Neutrophil (primary cell): ENCODE measurements around the gene NFATC4.

Source experiments
- H3K27ac ChIP-seq: fragments of 200-600 bp; sonication (generic); 2 replicates; pipeline ENCODE4 v1.5.1; 2016; ENCODE audit warnings: mild to moderate bottlenecking, moderate library complexity
- H3K27me3 ChIP-seq: fragments of 200-600 bp; sonication (generic); 2 replicates; pipeline ENCODE4 v1.6.0; 2016; ENCODE audit warnings: mild to moderate bottlenecking
- H3K36me3 ChIP-seq: fragments of 200-600 bp; sonication (generic); 2 replicates; pipeline ENCODE4 v1.5.1; 2017
- H3K4me1 ChIP-seq, 2 experiments: fragments of 200-600 bp in 1 of 2; sonication (generic) in 1 of 2; 1 replicate in 1 of 2; 2 replicates in 1 of 2; pipeline versions ENCODE4 v1.5.1 to v1.6.1; 2013 to 2016; ENCODE audit warnings: low read depth in 1 of 2, low read length in 1 of 2, mild to moderate bottlenecking in 1 of 2, moderate library complexity in 1 of 2; ENCODE audit not compliant: control insufficient read depth in 1 of 2, insufficient read depth in 1 of 2
- H3K4me3 ChIP-seq, 2 experiments: fragments of 200-600 bp in 1 of 2; sonication (generic) in 1 of 2; 1 replicate in 1 of 2; 2 replicates in 1 of 2; pipeline ENCODE4 v1.5.1; 2013 to 2016; ENCODE audit warnings: low read depth in 1 of 2, low read length in 1 of 2, mild to moderate bottlenecking in 1 of 2, moderate library complexity in 1 of 2
- H3K9me3 ChIP-seq: fragments of 200-600 bp; sonication (generic); 2 replicates; pipeline ENCODE4 v1.5.1; 2016
- CTCF ChIP-seq: fragments of 200-600 bp; sonication (generic); IDR thresholded peaks from 2 replicates; pipeline ENCODE4 v1.5.1; 2016; ENCODE audit warnings: antibody characterized with exemption

Gene NFATC4

GRCh38 chr14:24365600-24366412 lies 2.2 kb upstream of the NFATC4 start:
- Histone ChIP-seq H3K27ac (no peak overlapping the region), H3K27me3 (peaks cover 98% of the 10 kb centered on the region), H3K4me1 (peaks cover 16 to 36% of the 10 kb centered on the region in 2 experiments), H3K9me3 (no peaks in the 10 kb centered on the region), H3K36me3 (no peaks in the 10 kb centered on the region), H3K4me3 (peak overlapping the region in 1 of 2 experiments; percentile 52)
- TF ChIP-seq CTCF = no peak

GRCh38 chr14:24366413-24366720 lies 1.6 kb upstream of the NFATC4 start:
- Histone ChIP-seq H3K27me3 (peaks cover 99% of the 10 kb centered on the region), H3K36me3 (no peaks in the 10 kb centered on the region), H3K4me3 (peak overlapping the region; percentile 29 to 52), H3K4me1 (peaks cover 16 to 36% of the 10 kb centered on the region in 2 experiments), H3K9me3 (no peaks in the 10 kb centered on the region), H3K27ac (no peak overlapping the region)
- TF ChIP-seq CTCF = no peak

- no peak for TF ChIP-seq CTCF
- Histone ChIP-seq H3K9me3 (no peaks in the 10 kb centered on the region), H3K27ac (no peak overlapping the region), H3K27me3 (peaks cover 95% of the 10 kb centered on the region), H3K4me1 (peaks cover 16 to 36% of the 10 kb centered on the region in 2 experiments), H3K36me3 (no peaks in the 10 kb centered on the region), H3K4me3 (peak overlapping the region; percentile 29 to 52)
These were observed 1.1 kb upstream of the NFATC4 start for GRCh38 chr14:24366721-24367513.

GRCh38 chr14:24368212-24368561 lies 203 bp downstream of the NFATC4 start:
- Histone ChIP-seq H3K27ac (no peak overlapping the region), H3K36me3 (no peaks in the 10 kb centered on the region), H3K9me3 (no peaks in the 10 kb centered on the region), H3K27me3 (peaks cover 83% of the 10 kb centered on the region), H3K4me1 (peaks cover 16 to 36% of the 10 kb centered on the region in 2 experiments), H3K4me3 (no peak overlapping the region)
- no peak for TF ChIP-seq CTCF

- no peak for TF ChIP-seq CTCF
- Histone ChIP-seq H3K4me1 (peaks cover 16 to 36% of the 10 kb centered on the region in 2 experiments), H3K9me3 (no peaks in the 10 kb centered on the region), H3K4me3 (no peak overlapping the region), H3K36me3 (no peaks in the 10 kb centered on the region), H3K27me3 (peaks cover 78% of the 10 kb centered on the region), H3K27ac (no peak overlapping the region)
These were observed 723 bp downstream of the NFATC4 start for GRCh38 chr14:24368562-24369252.
